B cell (primary cell): ENCODE measurements around the gene OR5C1. TPM values are rescaled to one million over a fixed set of nuclear protein-coding genes. Genes with fewer than 3 reads are reported as not detected.

Experiments
- ATAC-seq: fragments of 200-7000 bp; cut with Tn5 transposase; one replicate; pipeline ENCODE4 v1.10.0; 2021; ENCODE audit warnings: low read depth, mild to moderate bottlenecking, moderate number of reproducible peaks, moderate library complexity
- CTCF ChIA-PET: fragments of 350-600 bp; sonication (Branson Sonifier 250); formaldehyde crosslinking; loops from one replicate; lab custom pipeline; 2021; ENCODE audit warnings: antibody characterized with exemption, inconsistent platforms; lab: Charles Lee
- POLR2A ChIA-PET: fragments of 350-600 bp; sonication (Branson Sonifier 250); formaldehyde crosslinking; loops from one replicate; lab custom pipeline; 2021; ENCODE audit warnings: antibody characterized with exemption; lab: Charles Lee
- DNase-seq: peaks from one replicate; pipeline ENCODE4 v3.0.0; 2013
- H2AFZ ChIP-seq: 2 replicates; pipeline ENCODE4 v1.6.1; 2012; ENCODE audit warnings: mild to moderate bottlenecking, low read depth, low read length; ENCODE audit not compliant: insufficient read depth, poor library complexity, severe bottlenecking
- H3K27ac ChIP-seq, 2 donors: 1 replicate in 1 of 2; 2 replicates in 1 of 2; pipeline ENCODE4 v1.5.1; 2012 to 2013; ENCODE audit warnings: low read length in 2 of 2, mild to moderate bottlenecking in 2 of 2, moderate library complexity in 1 of 2
- H3K27me3 ChIP-seq, 4 experiments: fragments of 200-600 bp in 1 of 4; sonication (generic) in 1 of 4; replicated peaks in 1 of 4; 1 replicate in 2 of 4; 2 replicates in 2 of 4; pipeline versions ENCODE4 v1.6.1 to v1.7.0; 2013 to 2016; ENCODE audit warnings: low read length in 3 of 4, mild to moderate bottlenecking in 2 of 4, mixed read lengths in 1 of 4, moderate library complexity in 1 of 4; ENCODE audit not compliant: insufficient read depth in 4 of 4, control insufficient read depth in 3 of 4; ENCODE audit errors: control extremely low read depth in 1 of 4
- H3K36me3 ChIP-seq, 2 experiments: replicated peaks in 1 of 2; 1 replicate in 1 of 2; 2 replicates in 1 of 2; pipeline versions ENCODE4 v1.6.1 to v1.7.1; 2013; ENCODE audit warnings: low read length in 1 of 2; ENCODE audit not compliant: insufficient read depth in 2 of 2, control insufficient read depth in 1 of 2; ENCODE audit errors: control extremely low read depth in 1 of 2, extremely low read depth in 1 of 2
- H3K4me1 ChIP-seq, 2 donors: fragments of 200-600 bp in 1 of 2; sonication (generic) in 1 of 2; 1 replicate in 1 of 2; 2 replicates in 1 of 2; pipeline versions ENCODE4 v1.5.1 to v1.6.1; 2013 to 2017; ENCODE audit warnings: low read length in 2 of 2; ENCODE audit not compliant: control insufficient read depth in 2 of 2, insufficient read depth in 2 of 2
- H3K4me2 ChIP-seq: replicated peaks from 2 replicates; pipeline ENCODE3; 2012; ENCODE audit warnings: mild to moderate bottlenecking, low read depth, low read length; ENCODE audit not compliant: poor library complexity, severe bottlenecking
- H3K4me3 ChIP-seq, 5 experiments: fragments of 200-600 bp in 1 of 5; sonication (generic) in 1 of 5; 1 replicate in 3 of 5; 2 replicates in 2 of 5; pipeline versions ENCODE4 v1.5.1 to v1.7.0; 2011 to 2016; ENCODE audit warnings: low read length in 4 of 5, mild to moderate bottlenecking in 4 of 5, low read depth in 2 of 5, control low read depth in 1 of 5, moderate library complexity in 1 of 5; ENCODE audit not compliant: insufficient read depth in 1 of 5; ENCODE audit errors: control extremely low read depth in 1 of 5, extremely low read depth in 1 of 5
- H3K79me2 ChIP-seq: fragments of 200-600 bp; sonication (generic); one replicate; pipeline ENCODE4 v1.6.0; 2016; ENCODE audit warnings: low read length; ENCODE audit not compliant: control insufficient read depth, insufficient read depth
- H3K9ac ChIP-seq: fragments of 200-600 bp; sonication (generic); 2 replicates; pipeline ENCODE4 v1.6.1; 2017; ENCODE audit warnings: mild to moderate bottlenecking, low read length, moderate library complexity
- H3K9me3 ChIP-seq, 3 donors: one replicate each; pipeline versions ENCODE4 v1.6.1 to v1.7.1; 2013; ENCODE audit warnings: low read length in 2 of 3; ENCODE audit not compliant: control insufficient read depth in 2 of 3, insufficient read depth in 1 of 3; ENCODE audit errors: control extremely low read depth in 1 of 3
- H4K20me1 ChIP-seq: 2 replicates; pipeline ENCODE4 v1.6.0; 2012; ENCODE audit warnings: mild to moderate bottlenecking, low read length; ENCODE audit not compliant: insufficient read depth, control insufficient read depth, poor library complexity, severe bottlenecking
- H3K27ac Mint-ChIP-seq: one replicate; pipeline ENCODE4 v1.8.0; 2021; ENCODE audit warnings: mixed read lengths
- H3K27me3 Mint-ChIP-seq: one replicate; pipeline ENCODE4 v1.8.0; 2021; ENCODE audit warnings: mixed read lengths
- H3K4me1 Mint-ChIP-seq: one replicate; pipeline ENCODE4 v1.8.0; 2021; ENCODE audit warnings: mixed read lengths
- H3K4me3 Mint-ChIP-seq: one replicate; pipeline ENCODE4 v1.8.0; 2021; ENCODE audit warnings: mixed read lengths
- H3K9me3 Mint-ChIP-seq: one replicate; pipeline ENCODE4 v1.8.0; 2022; ENCODE audit warnings: mixed read lengths; ENCODE audit not compliant: insufficient read depth
- EZH2 ChIP-seq: IDR thresholded peaks from 2 replicates; pipeline ENCODE4 v1.6.1; 2012; ENCODE audit warnings: borderline replicate concordance, low read depth, mild to moderate bottlenecking, moderate library complexity, low read length; ENCODE audit not compliant: insufficient read depth, poor library complexity, severe bottlenecking
- WGBS: methylation state at CpG from one replicate; pipeline ENCODE4 v1.1.5; 2013; ENCODE audit warnings: missing lambda C conversion rate; ENCODE audit not compliant: insufficient coverage; 5-methylcytosine and 5-hydroxymethylcytosine counted together
- intact Hi-C: fragments of 100-400 bp; cut with micrococcal nuclease; formaldehyde crosslinking; loops from one replicate; pipeline ENCODE4 v1.10.0; 2022
- polyA plus RNA-seq: library from polyadenylated mRNA; depleted of rRNA; stranded (reverse); fragments of >200 nt; gene quantifications from 2 replicates; pipeline ENCODE4 v1.2.3, GENCODE V29; 2012
- total RNA-seq, 2 donors: library from RNA; stranded (reverse); fragments of 120-200 nt in 1 of 2; gene quantifications; 1 replicate in 1 of 2; 2 replicates in 1 of 2; pipeline versions ENCODE4 v1.2.3 to v1.2.4, GENCODE V29; 2013 to 2022
- TF ChIP-seq, protein P1 (sequence below): fragments of 200-600 bp; IDR thresholded peaks from one replicate; pipeline ENCODE4 v1.8.0; 2022; ENCODE audit warnings: antibody characterized with exemption, mild to moderate bottlenecking

The OR5C1 gene
- total and polyA plus RNA-seq, 2 donors (not counting 1 experiment from before 2014, with no cell fraction given): not detected

DNA sequence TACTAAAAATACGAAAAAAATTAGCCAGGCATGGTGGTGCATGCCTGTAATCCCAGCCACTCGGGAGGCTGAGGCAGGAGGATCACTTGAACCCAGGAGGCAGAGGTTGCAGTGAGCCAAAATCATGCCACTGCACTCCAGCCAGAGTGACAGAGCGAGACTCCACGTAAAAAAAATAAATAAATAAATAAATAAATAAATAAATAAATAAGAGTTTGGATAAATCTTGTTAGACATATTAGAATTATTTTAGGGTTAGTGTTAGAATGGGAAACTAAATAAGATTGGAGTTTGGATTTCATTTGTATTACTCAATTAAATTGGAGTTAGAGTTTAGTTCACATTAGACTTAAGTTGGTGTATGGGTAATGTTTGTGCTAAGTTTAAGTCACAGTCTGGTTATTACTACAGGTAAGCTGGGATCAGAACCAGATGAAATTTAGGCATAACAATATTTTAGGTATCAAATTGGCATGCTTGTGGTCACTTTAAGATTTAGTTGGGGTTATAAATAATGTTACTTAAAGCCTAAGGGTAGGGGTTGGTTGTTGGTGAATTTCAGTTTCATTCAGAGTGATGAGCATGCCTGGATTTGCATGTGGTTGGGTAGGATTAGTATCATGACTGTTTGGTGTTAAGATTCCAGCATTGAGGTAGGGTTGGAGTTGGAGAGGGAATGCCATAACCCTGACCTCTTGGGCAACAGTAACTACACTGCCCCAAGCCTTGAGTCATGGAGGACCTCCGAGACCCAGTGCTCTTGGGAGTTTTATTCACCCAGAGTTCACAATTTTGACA lies 3.3 kb downstream of the OR5C1 start:
- CTCF ChIA-PET: no interaction called here
- 91% methylated on average over 3 of the region's 5 CpGs for WGBS
- intact Hi-C loops: no loop called here

More for the DNA sequence above, 3.3 kb downstream of the OR5C1 start:
- H3K27me3 Mint-ChIP-seq: no peaks in the 10 kb centered on the region
- Histone ChIP-seq H3K36me3 (no peaks in the 10 kb centered on the region), H3K9me3 (no peaks in the 10 kb centered on the region), H4K20me1 (no peaks in the 10 kb centered on the region), H3K9ac (no peak overlapping the region), H2AFZ (no peak overlapping the region), H3K4me1 (no peaks in the 10 kb centered on the region), H3K4me3 (no peak overlapping the region), H3K27ac (no peak overlapping the region), H3K4me2 (no peak overlapping the region), H3K79me2 (no peaks in the 10 kb centered on the region), H3K27me3 (no peaks in the 10 kb centered on the region)
- no peak overlapping the region for H3K4me3 Mint-ChIP-seq
- ATAC-seq (no peak), DNase-seq (no peak)
- POLR2A ChIA-PET: no interaction called here
- no peak for TF ChIP-seq EZH2
- TF ChIP-seq, protein P1, sequence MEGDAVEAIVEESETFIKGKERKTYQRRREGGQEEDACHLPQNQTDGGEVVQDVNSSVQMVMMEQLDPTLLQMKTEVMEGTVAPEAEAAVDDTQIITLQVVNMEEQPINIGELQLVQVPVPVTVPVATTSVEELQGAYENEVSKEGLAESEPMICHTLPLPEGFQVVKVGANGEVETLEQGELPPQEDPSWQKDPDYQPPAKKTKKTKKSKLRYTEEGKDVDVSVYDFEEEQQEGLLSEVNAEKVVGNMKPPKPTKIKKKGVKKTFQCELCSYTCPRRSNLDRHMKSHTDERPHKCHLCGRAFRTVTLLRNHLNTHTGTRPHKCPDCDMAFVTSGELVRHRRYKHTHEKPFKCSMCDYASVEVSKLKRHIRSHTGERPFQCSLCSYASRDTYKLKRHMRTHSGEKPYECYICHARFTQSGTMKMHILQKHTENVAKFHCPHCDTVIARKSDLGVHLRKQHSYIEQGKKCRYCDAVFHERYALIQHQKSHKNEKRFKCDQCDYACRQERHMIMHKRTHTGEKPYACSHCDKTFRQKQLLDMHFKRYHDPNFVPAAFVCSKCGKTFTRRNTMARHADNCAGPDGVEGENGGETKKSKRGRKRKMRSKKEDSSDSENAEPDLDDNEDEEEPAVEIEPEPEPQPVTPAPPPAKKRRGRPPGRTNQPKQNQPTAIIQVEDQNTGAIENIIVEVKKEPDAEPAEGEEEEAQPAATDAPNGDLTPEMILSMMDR: no peak
- no peaks in the 10 kb centered on the region for H3K9me3 Mint-ChIP-seq
- no peak overlapping the region for H3K27ac Mint-ChIP-seq
- H3K4me1 Mint-ChIP-seq: no peaks in the 10 kb centered on the region
